Body of pancreas (tissue), 4 donors: Measurements from ENCODE around the gene CTSF.

Experiments used
- CTCF ChIP-seq, 7 experiments: fragments of 450-650 bp in 4 of 7; fragments of 200-600 bp in 3 of 7; sonication (generic) in 3 of 7; IDR thresholded peaks; one replicate each; pipeline ENCODE4 v1.5.1; 2016 to 2019; ENCODE audit warnings: antibody characterized with exemption in 7 of 7
- POLR2A ChIP-seq, 3 donors: fragments of 450-650 bp; IDR thresholded peaks; one replicate each; pipeline ENCODE4 v1.6.1; 2016; ENCODE audit warnings: antibody characterized with exemption in 3 of 3, mild to moderate bottlenecking in 2 of 3

- TF ChIP-seq CTCF (IDR thresholded peaks at IDR 0.05), result no peak
- TF ChIP-seq POLR2A (IDR thresholded peaks at IDR 0.05), result no peak
These were observed 3.9 kb downstream of the CTSF start for GRCh38 chr11:66564538-66564937.
